Endothelial cell of umbilical vein (primary cell): ENCODE results near the gene SLC27A6. TPM values are rescaled to one million over a fixed set of nuclear protein-coding genes. Genes with fewer than 3 reads are reported as not detected.

Source experiments
- BruUV-seq: library from RNA; stranded (reverse); fragments of 400-500 nt; replicated peaks from 2 replicates; lab custom pipeline; 2021; lab: Mats Ljungman, UMichigan
- CTCF ChIA-PET: fragments of 300-600, 350-600 bp; sonication (Branson Sonifier 250); formaldehyde crosslinking; loops from one replicate; lab custom pipeline; 2021; ENCODE audit warnings: antibody characterized with exemption, inconsistent platforms; lab: Charles Lee
- POLR2A ChIA-PET: fragments of 300-600, 350-600 bp; sonication (Branson Sonifier 250); formaldehyde crosslinking; loops from one replicate; lab custom pipeline; 2021; ENCODE audit warnings: antibody characterized with exemption, inconsistent platforms; lab: Charles Lee
- DNase-seq: peaks from one replicate; pipeline ENCODE4 v3.0.0-alpha.2; 2011; ENCODE audit warnings: low read depth, low spot score
- FAIRE-seq: peaks from 2 replicates; lab custom pipeline; 2011; peaks lifted over from hg19 to GRCh38; lab: Jason Lieb, UNC
- H2AFZ ChIP-seq: 2 replicates; pipeline ENCODE4 v1.6.0; 2012; ENCODE audit warnings: low read depth, low read length, control low read depth, inconsistent platforms
- H3K27ac ChIP-seq: 2 replicates; pipeline ENCODE4 v1.5.1; 2011; ENCODE audit warnings: low read depth, mild to moderate bottlenecking, control low read depth, low read length, moderate library complexity; ENCODE audit not compliant: insufficient read depth
- H3K27me3 ChIP-seq, 2 experiments: 2 replicates each; pipeline versions ENCODE4 v1.6.0 to v1.6.1; 2011; ENCODE audit warnings: low read length in 2 of 2, mixed read lengths in 1 of 2; ENCODE audit not compliant: control insufficient read depth in 2 of 2, insufficient read depth in 2 of 2
- H3K36me3 ChIP-seq, 2 experiments: 2 replicates in 1 of 2; 3 replicates in 1 of 2; pipeline ENCODE4 v1.5.1; 2011; ENCODE audit warnings: low read length in 2 of 2, mild to moderate bottlenecking in 1 of 2, moderate library complexity in 1 of 2; ENCODE audit not compliant: control insufficient read depth in 2 of 2, insufficient read depth in 2 of 2; ENCODE audit errors: extremely low read depth in 1 of 2
- H3K4me1 ChIP-seq: 3 replicates; pipeline ENCODE4 v1.5.1; 2011; ENCODE audit warnings: mild to moderate bottlenecking, low read length; ENCODE audit not compliant: control insufficient read depth, insufficient read depth; ENCODE audit errors: extremely low read depth
- H3K4me2 ChIP-seq: 2 replicates; pipeline ENCODE4 v1.6.1; 2011; ENCODE audit warnings: low read length, control low read depth, mixed read lengths; ENCODE audit not compliant: insufficient read depth
- H3K4me3 ChIP-seq, 3 experiments: fragments of 200-600 bp in 1 of 3; sonication (generic), shearing (Covaris generic) in 1 of 3; replicated peaks in 1 of 3; 2 replicates each; pipeline ENCODE4 v1.5.1; 2011 to 2016; ENCODE audit warnings: control low read depth in 3 of 3, low read length in 3 of 3, mild to moderate bottlenecking in 2 of 3, inconsistent platforms in 1 of 3, low read depth in 1 of 3, moderate library complexity in 1 of 3; ENCODE audit not compliant: insufficient read depth in 1 of 3
- H3K79me2 ChIP-seq: 2 replicates; pipeline ENCODE4 v1.6.0; 2012; ENCODE audit warnings: low read length, inconsistent platforms; ENCODE audit not compliant: control insufficient read depth, insufficient read depth
- H3K9ac ChIP-seq: replicated peaks from 2 replicates; pipeline ENCODE3; 2011; ENCODE audit warnings: low read length, control low read depth; ENCODE audit not compliant: insufficient read depth; ENCODE audit errors: extremely low read depth
- H3K9me1 ChIP-seq: replicated peaks from 3 replicates; pipeline ENCODE4 v1.6.0; 2011; ENCODE audit warnings: mild to moderate bottlenecking, low read length; ENCODE audit not compliant: control insufficient read depth, insufficient read depth; ENCODE audit errors: extremely low read depth
- H3K9me3 ChIP-seq: replicated peaks from 2 replicates; pipeline ENCODE4 v1.5.1; 2012; ENCODE audit warnings: low read length, inconsistent platforms; ENCODE audit not compliant: control insufficient read depth, insufficient read depth
- H4K20me1 ChIP-seq: replicated peaks from 2 replicates; pipeline ENCODE3; 2011; ENCODE audit warnings: mild to moderate bottlenecking, low read length; ENCODE audit not compliant: control insufficient read depth, insufficient read depth; ENCODE audit errors: extremely low read depth
- CTCF ChIP-seq, 2 donors: IDR thresholded peaks; 1 replicate in 1 of 2; 2 replicates in 1 of 2; pipeline ENCODE4 v1.5.1; 2011; ENCODE audit warnings: low read length in 2 of 2, mild to moderate bottlenecking in 2 of 2, moderate library complexity in 2 of 2, control low read depth in 1 of 2, inconsistent platforms in 1 of 2, low read depth in 1 of 2; ENCODE audit not compliant: insufficient read depth in 1 of 2; ENCODE audit errors: extremely low read depth in 1 of 2
- FOS ChIP-seq: IDR thresholded peaks from 2 replicates; pipeline ENCODE4 v1.6.1; 2011; ENCODE audit warnings: mild to moderate bottlenecking, low read length, moderate library complexity, borderline replicate concordance; ENCODE audit not compliant: insufficient read depth
- GATA2 ChIP-seq: IDR thresholded peaks from 2 replicates; pipeline ENCODE4 v1.7.0; 2011; ENCODE audit warnings: low read depth, mild to moderate bottlenecking, moderate library complexity, mixed read lengths, low read length; ENCODE audit not compliant: insufficient read length, insufficient read depth
- MAX ChIP-seq: IDR thresholded peaks from 2 replicates; pipeline ENCODE4 v1.6.1; 2011; ENCODE audit not compliant: insufficient read depth, insufficient read length
- POLR2A ChIP-seq: IDR thresholded peaks from 2 replicates; pipeline ENCODE4 v1.6.1; 2012; ENCODE audit warnings: low read depth, mild to moderate bottlenecking, control low read depth, low read length
- dilution Hi-C: fragments of 300-500 bp; cut with MboI; formaldehyde crosslinking; loops from one replicate; pipeline ENCODE4 v1.15.0; 2019; ENCODE audit warnings: low sequenced_read_pairs; ENCODE audit not compliant: extremely low pct_ligation_motif_present
- intact Hi-C: fragments of 100-400 bp; cut with micrococcal nuclease; formaldehyde crosslinking; loops from one replicate; pipeline ENCODE4 v1.10.0; 2022
- polyA plus RNA-seq, 4 experiments: library from polyadenylated mRNA; depleted of rRNA in 3 of 4; stranded (reverse) in 3 of 4; unstranded in 1 of 4; fragments of >200 nt; gene quantifications; 2 replicates each; pipeline versions ENCODE4 v1.2.1 to v1.2.3, GENCODE V29; 2011 to 2012; ENCODE audit warnings: missing spikeins in 1 of 4
- total RNA-seq: library from RNA; stranded (reverse); gene quantifications from 2 replicates; pipeline ENCODE4 v1.2.3, GENCODE V29; 2021

The SLC27A6 gene
- total and polyA plus RNA-seq, 2 donors (not counting 3 experiments of a cell fraction or from before 2014, with no cell fraction given) = 0.10 TPM; not detected in 1

GRCh38 chr5:128966846-128967245, 1.6 kb downstream of the SLC27A6 start:
- Histone ChIP-seq H3K9me1 (no peaks in the 10 kb centered on the region), H2AFZ (no peak overlapping the region), H3K9me3 (no peaks in the 10 kb centered on the region), H3K4me1 (peaks cover 8% of the 10 kb centered on the region), H3K36me3 (no peaks in the 10 kb centered on the region), H3K4me2 (no peak overlapping the region), H3K4me3 (no peak overlapping the region), H3K9ac (no peak overlapping the region), H3K27ac (no peak overlapping the region), H3K79me2 (no peaks in the 10 kb centered on the region), H4K20me1 (no peaks in the 10 kb centered on the region), H3K27me3 (peaks cover 6 to 16% of the 10 kb centered on the region in 2 experiments)
- ChIA-PET CTCF (no interaction called here), POLR2A (no interaction called here)
- BruUV-seq = no TSS peak
- intact Hi-C loops = no loop called here
- TF ChIP-seq CTCF (IDR thresholded peaks at IDR 0.05; ENCODE audit: extremely low read depth in 1 of 2, insufficient read depth in 1 of 2, low read depth in 1 of 2, low read length in 2 of 2) (no peak), POLR2A (no peak), GATA2 (no peak), FOS (no peak), MAX (no peak)
- dilution Hi-C loops = no loop called here
- DNase-seq (no peak), FAIRE-seq (no peak)

- H2AFZ ChIP-seq = no peak overlapping the region
- DNase-seq = no peak
- intact Hi-C loops = no loop called here
- dilution Hi-C loops = no loop called here
- no peaks in the 10 kb centered on the region for H3K9me3 ChIP-seq
- no peak for FAIRE-seq
- no peak for TF ChIP-seq MAX
- ChIA-PET CTCF (no interaction called here), POLR2A (no interaction called here)
- H3K4me2 ChIP-seq = no peak overlapping the region
- H4K20me1 ChIP-seq = no peaks in the 10 kb centered on the region
- H3K36me3 ChIP-seq = no peaks in the 10 kb centered on the region
- H3K4me1 ChIP-seq = no peaks in the 10 kb centered on the region
- BruUV-seq = no TSS peak
- no peaks in the 10 kb centered on the region for H3K79me2 ChIP-seq
- no peaks in the 10 kb centered on the region for H3K9me1 ChIP-seq
- no peak overlapping the region for H3K9ac ChIP-seq
- H3K27ac ChIP-seq = no peak overlapping the region
- no peak overlapping the region for H3K4me3 ChIP-seq
- H3K27me3 ChIP-seq = peaks cover 0 to 1% of the 10 kb centered on the region in 2 experiments
Observed at GRCh38 chr5:128973244-128973643, 8.0 kb downstream of the SLC27A6 start.
